Kidney epithelial cell (primary cell): ENCODE data around the gene MCM9. TPM values are rescaled to one million over a fixed set of nuclear protein-coding genes. Genes with fewer than 3 reads are reported as not detected.

Source experiments
- DNase-seq: peaks from one replicate; pipeline ENCODE4 v3.0.0-alpha.2; 2010; ENCODE audit warnings: low read depth
- H3K27me3 ChIP-seq: 2 replicates; pipeline ENCODE4 v1.6.0; 2011; ENCODE audit warnings: low read length; ENCODE audit not compliant: control insufficient read depth, insufficient read depth
- H3K36me3 ChIP-seq: 2 replicates; pipeline ENCODE4 v1.5.1; 2011; ENCODE audit warnings: low read length; ENCODE audit not compliant: control insufficient read depth, insufficient read depth
- H3K4me3 ChIP-seq: 2 replicates; pipeline ENCODE4 v1.5.1; 2011; ENCODE audit warnings: low read depth, mild to moderate bottlenecking, control low read depth, low read length
- CTCF ChIP-seq: IDR thresholded peaks from 2 replicates; pipeline ENCODE4 v1.5.1; 2011; ENCODE audit warnings: mild to moderate bottlenecking, moderate library complexity, low read length, control low read depth, inconsistent platforms; ENCODE audit not compliant: insufficient read depth, poor library complexity, severe bottlenecking
- total RNA-seq: library from RNA; depleted of rRNA; stranded (reverse); fragments of >200 nt; gene quantifications from 2 replicates; pipeline ENCODE4 v1.2.3, GENCODE V29; 2015

The MCM9 gene
- total RNA-seq, 1 donor from 2014 or later = 14.2 TPM

- no peak for TF ChIP-seq CTCF
- H3K27me3 ChIP-seq = no peaks in the 10 kb centered on the region
- no peak for DNase-seq
- no peak overlapping the region for H3K4me3 ChIP-seq
- no peaks in the 10 kb centered on the region for H3K36me3 ChIP-seq
Measured at GRCh38 chr6:118810420-118811027, 124.4 kb downstream of the MCM9 start.

GRCh38 chr6:118808793-118809638, 125.9 kb downstream of the MCM9 start:
- DNase-seq = no peak
- Histone ChIP-seq H3K4me3 (no peak overlapping the region), H3K36me3 (no peaks in the 10 kb centered on the region), H3K27me3 (no peaks in the 10 kb centered on the region)
- TF ChIP-seq CTCF = no peak

- no peaks in the 10 kb centered on the region for H3K36me3 ChIP-seq
- no peak for TF ChIP-seq CTCF
- DNase-seq = no peak
- H3K27me3 ChIP-seq = no peaks in the 10 kb centered on the region
- no peak overlapping the region for H3K4me3 ChIP-seq
Measured at GRCh38 chr6:118804091-118804490, 130.9 kb downstream of the MCM9 start.

GRCh38 chr6:118801257-118801656, 133.7 kb downstream of the MCM9 start:
- Histone ChIP-seq H3K27me3 (no peaks in the 10 kb centered on the region), H3K36me3 (no peaks in the 10 kb centered on the region), H3K4me3 (no peak overlapping the region)
- no peak for TF ChIP-seq CTCF
- DNase-seq = no peak

- peak; percentile 93 for TF ChIP-seq CTCF
- peak; percentile 26 for DNase-seq
- Histone ChIP-seq H3K36me3 (no peaks in the 10 kb centered on the region), H3K4me3 (no peak overlapping the region), H3K27me3 (no peaks in the 10 kb centered on the region)
Measured at GRCh38 chr6:118800394-118801071, 134.4 kb downstream of the MCM9 start.
